ENCODE measurements around the gene UCKL1. TPM values are rescaled to one million over a fixed set of nuclear protein-coding genes. Genes with fewer than 3 reads are reported as not detected.

Gene UCKL1
- total RNA-seq, 4 donors from 2014 or later = 16.6 to 31.0 (median 24.1) TPM

DNA sequence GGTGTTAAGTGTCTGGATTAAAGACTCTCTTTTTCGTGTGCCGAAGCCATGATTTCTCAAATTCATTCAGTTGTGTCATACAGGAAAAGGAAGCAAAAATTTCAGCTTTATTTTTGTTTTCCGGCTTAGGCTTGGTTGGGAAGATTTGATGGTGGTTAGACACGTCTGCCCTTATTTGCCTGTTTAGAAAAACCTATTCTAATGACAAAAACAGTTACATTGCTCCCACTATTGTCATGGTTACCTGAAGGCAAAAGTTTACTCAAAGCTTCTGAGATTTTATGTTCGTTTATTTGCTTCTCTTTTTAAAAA lies 60.3 kb downstream of the UCKL1 start:
- Histone ChIP-seq H3K36me3 (peaks cover 1 to 16% (median 12%) of the 10 kb centered on the region in 4 donors), H3K9me3 (no peaks in the 10 kb centered on the region), H3K27ac (replicated peaks in 1 of 4) (peak overlapping the region; percentile 76 to 86 (median 80)), H3K4me1 (peaks cover 24 to 60% (median 53%) of the 10 kb centered on the region in 4 donors), H3K4me3 (peak overlapping the region; percentile 64 to 83 (median 68)), H3K27me3 (no peaks in the 10 kb centered on the region)
- intact Hi-C loops (cut with DNase I) = no loop called here
- no peak for TF ChIP-seq POLR2AphosphoS5 (IDR thresholded peaks at IDR 0.05)
- DNase-seq (ENCODE audit: extremely low spot score) = no peak
- WGBS = 0% methylated on average over 5 of the region's 5 CpGs

DNA sequence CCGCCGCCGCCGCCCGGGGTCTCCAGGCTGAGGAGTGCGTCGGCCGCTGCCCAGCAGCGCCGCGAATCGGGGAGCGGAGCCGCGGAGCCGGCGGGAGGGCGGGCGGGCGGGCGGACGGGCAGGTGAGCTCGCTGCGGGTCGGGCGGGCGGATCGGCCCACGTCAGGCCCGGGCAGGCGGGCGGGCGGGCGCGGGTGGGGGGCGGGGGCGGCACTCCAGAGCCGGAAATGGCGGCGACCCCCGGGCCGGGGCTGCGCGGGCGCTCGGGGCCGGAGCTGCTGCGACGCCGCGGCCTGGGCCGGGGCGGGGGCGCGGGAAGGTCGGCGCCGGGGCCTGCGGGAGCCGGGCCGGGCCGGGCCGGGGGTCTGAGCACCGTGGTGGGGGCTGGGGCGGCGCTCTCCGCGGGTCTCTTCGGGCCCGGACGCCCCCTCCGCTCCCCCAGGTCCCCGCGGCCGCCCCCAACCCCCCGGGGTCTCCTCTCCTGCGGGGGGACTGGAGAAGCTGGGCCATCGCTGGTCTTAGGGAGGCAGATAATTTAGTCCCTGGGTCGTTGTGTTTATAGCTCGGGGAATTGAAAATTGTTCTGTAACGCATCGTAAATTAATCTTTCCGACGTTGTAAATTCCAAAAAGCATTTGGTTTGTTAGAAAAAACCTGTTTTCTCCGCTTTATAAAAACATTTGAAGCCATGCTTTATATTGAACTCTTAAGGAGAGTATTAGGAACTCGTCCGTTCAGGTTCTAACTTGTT lies 60.8 kb downstream of the UCKL1 start:
- no peak for TF ChIP-seq POLR2AphosphoS5 (IDR thresholded peaks at IDR 0.05)
- TF ChIP-seq, protein P1, sequence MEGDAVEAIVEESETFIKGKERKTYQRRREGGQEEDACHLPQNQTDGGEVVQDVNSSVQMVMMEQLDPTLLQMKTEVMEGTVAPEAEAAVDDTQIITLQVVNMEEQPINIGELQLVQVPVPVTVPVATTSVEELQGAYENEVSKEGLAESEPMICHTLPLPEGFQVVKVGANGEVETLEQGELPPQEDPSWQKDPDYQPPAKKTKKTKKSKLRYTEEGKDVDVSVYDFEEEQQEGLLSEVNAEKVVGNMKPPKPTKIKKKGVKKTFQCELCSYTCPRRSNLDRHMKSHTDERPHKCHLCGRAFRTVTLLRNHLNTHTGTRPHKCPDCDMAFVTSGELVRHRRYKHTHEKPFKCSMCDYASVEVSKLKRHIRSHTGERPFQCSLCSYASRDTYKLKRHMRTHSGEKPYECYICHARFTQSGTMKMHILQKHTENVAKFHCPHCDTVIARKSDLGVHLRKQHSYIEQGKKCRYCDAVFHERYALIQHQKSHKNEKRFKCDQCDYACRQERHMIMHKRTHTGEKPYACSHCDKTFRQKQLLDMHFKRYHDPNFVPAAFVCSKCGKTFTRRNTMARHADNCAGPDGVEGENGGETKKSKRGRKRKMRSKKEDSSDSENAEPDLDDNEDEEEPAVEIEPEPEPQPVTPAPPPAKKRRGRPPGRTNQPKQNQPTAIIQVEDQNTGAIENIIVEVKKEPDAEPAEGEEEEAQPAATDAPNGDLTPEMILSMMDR (IDR thresholded peaks at IDR 0.05) = no peak
- TF ChIP-seq EP300 (IDR thresholded peaks at IDR 0.05) = no peak
- TF ChIP-seq POLR2A (IDR thresholded peaks at IDR 0.05; ENCODE audit: low read depth) = no peak
- Histone ChIP-seq H3K27me3 (no peaks in the 10 kb centered on the region), H3K4me1 (peaks cover 24 to 55% (median 48%) of the 10 kb centered on the region in 4 donors), H3K27ac (replicated peaks in 1 of 4) (peak overlapping the region; percentile 76 to 86 (median 80)), H3K9me3 (no peaks in the 10 kb centered on the region), H3K4me3 (peak overlapping the region; percentile 64 to 83 (median 68)), H3K36me3 (peaks cover 6 to 21% (median 17%) of the 10 kb centered on the region in 4 donors)
- WGBS = under 1% methylated on average over 10 of the region's 87 CpGs
- intact Hi-C loops (cut with DNase I) = no loop called here
- DNase-seq (ENCODE audit: extremely low spot score) = no peak

DNA sequence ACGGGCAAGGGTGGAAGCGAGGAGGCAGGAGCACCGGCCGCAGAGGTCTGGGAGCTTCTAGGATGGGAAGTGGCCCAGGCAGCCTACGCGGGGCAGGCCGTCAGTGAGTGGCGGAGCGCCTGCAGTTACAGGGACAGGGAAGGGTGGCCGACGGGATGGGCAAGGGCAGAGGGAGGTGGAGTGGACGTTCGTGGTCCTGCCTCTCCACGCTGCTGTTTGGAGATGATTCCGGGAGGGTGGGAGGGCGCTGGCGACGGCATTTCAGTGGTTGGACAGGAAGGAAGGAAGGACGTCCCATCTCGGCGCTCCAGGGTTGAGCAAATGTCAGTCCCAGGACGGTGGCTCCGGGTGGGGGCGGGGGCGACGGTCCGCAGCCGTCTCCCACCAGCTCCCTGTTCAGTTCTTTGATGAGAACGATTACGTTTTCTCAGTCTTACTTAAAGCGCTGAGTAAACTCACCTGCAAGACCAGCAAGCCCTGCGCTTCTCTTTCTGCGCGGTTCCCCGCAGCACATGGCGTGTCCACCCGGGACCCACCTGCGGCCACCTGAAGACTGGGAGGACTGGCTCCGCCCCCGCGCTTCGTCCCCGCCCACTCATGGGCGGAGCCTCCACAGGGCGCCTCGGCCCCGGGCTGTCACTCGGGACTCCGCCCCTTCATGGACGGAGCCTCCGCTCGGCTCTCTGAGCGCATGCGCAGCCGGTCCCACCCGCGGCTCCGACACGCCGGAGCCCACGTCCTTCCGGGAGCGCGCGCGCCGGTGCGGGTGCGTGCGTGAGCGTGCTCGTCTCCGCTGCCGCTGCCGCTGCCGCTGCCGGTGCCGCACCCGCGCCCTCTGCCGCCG lies 61.6 kb downstream of the UCKL1 start, which contains the start of gene DNAJC5:
TSS of gene DNAJC5 (plus strand) at position 769 of the 844 bp plus-strand sequence. CDS start 33,220 bp downstream, outside the sequence.
- Histone ChIP-seq H3K4me3 (peak within 1 kb of the TSS; percentile 64 to 83 (median 68)), H3K36me3 (peaks cover 11 to 29% (median 25%) of the 10 kb centered on the region in 4 donors), H3K9me3 (no peaks in the 10 kb centered on the region), H3K27ac (replicated peaks in 1 of 4) (peak within 1 kb of the TSS; percentile 76 to 86 (median 81)), H3K4me1 (peaks cover 24 to 48% (median 43%) of the 10 kb centered on the region in 4 donors), H3K27me3 (no peaks in the 10 kb centered on the region)
- no peak for TF ChIP-seq POLR2A (IDR thresholded peaks at IDR 0.05; ENCODE audit: low read depth)
- TF ChIP-seq EP300 (IDR thresholded peaks at IDR 0.05) = no peak
- TF ChIP-seq, protein P1 (IDR thresholded peaks at IDR 0.05) = peak in 1 of 3 experiments; percentile 17
- peak; percentile 61 to 90 for TF ChIP-seq POLR2AphosphoS5 (IDR thresholded peaks at IDR 0.05)
- WGBS = 6% methylated on average over 29 of the region's 82 CpGs
- intact Hi-C loops (cut with DNase I) = no loop called here
- peak; percentile 97 for DNase-seq (ENCODE audit: extremely low spot score)

DNA sequence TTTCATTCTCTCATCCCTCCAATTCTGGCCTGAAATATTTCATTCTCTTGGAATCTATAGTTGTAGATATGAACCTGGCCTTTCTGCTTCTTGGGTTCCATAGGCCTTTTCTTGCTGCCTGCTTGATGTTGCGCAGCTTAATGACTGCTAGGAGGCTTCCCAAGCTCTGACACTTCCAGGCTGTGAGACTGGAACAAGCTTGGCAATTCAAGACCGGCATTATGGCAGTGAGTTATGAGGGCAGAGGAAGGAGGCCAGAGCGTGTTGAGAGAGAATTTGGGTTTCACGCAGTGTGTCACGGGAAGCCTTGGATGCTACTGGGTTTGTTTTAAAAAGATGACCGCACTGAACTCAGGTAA lies 62.2 kb downstream of the UCKL1 start:
- intact Hi-C loops (cut with DNase I) = no loop called here
- H3K36me3 ChIP-seq = peaks cover 17 to 35% (median 31%) of the 10 kb centered on the region in 4 donors
- 39% methylated on average over 4 of the region's 6 CpGs for WGBS
- peaks cover 20 to 46% (median 41%) of the 10 kb centered on the region in 4 donors for H3K4me1 ChIP-seq
- TF ChIP-seq EP300 (IDR thresholded peaks at IDR 0.05) = no peak
- no peak for TF ChIP-seq POLR2A (IDR thresholded peaks at IDR 0.05; ENCODE audit: low read depth)
- TF ChIP-seq, protein P1 (IDR thresholded peaks at IDR 0.05) = no peak
- TF ChIP-seq POLR2AphosphoS5 (IDR thresholded peaks at IDR 0.05) = no peak
- no peaks in the 10 kb centered on the region for H3K9me3 ChIP-seq
- H3K27me3 ChIP-seq = no peaks in the 10 kb centered on the region
- no peak for DNase-seq (ENCODE audit: extremely low spot score)
- H3K27ac ChIP-seq (replicated peaks in 1 of 4) = peak overlapping the region; percentile 76 to 86 (median 81)
- peak overlapping the region; percentile 64 to 83 (median 68) for H3K4me3 ChIP-seq

DNA sequence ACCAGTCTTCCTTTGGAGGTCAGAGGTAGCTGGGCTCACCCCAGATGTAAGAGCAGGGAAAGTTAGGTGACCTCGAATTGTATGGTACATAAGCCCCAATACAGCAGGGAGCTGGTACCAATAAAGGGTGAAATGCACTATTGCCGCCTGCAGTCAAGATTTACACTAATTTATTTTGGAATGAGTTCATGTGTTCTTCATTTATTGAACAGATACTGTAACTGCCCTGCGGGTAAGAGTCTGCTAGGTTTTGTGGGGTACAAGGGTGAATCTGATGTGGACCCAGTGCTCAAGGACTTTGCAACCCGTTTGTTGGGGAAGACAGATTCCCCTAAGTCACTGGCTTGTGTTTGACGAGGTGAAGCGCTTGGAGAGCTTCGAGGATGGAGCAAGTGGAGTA lies 63.8 kb downstream of the UCKL1 start:
- no peaks in the 10 kb centered on the region for H3K27me3 ChIP-seq
- no peak for DNase-seq (ENCODE audit: extremely low spot score)
- H3K36me3 ChIP-seq = peaks cover 19 to 46% (median 45%) of the 10 kb centered on the region in 4 donors
- intact Hi-C loops (cut with DNase I) = no loop called here
- peaks cover 19 to 30% (median 30%) of the 10 kb centered on the region in 4 donors for H3K4me1 ChIP-seq
- no peak overlapping the region for H3K4me3 ChIP-seq
- no peak for TF ChIP-seq POLR2A (IDR thresholded peaks at IDR 0.05; ENCODE audit: low read depth)
- TF ChIP-seq, protein P1 (IDR thresholded peaks at IDR 0.05) = no peak
- TF ChIP-seq POLR2AphosphoS5 (IDR thresholded peaks at IDR 0.05) = no peak
- no peak for TF ChIP-seq EP300 (IDR thresholded peaks at IDR 0.05)
- H3K9me3 ChIP-seq = no peaks in the 10 kb centered on the region
- WGBS = 83% methylated on average over 7 of the region's 7 CpGs
- H3K27ac ChIP-seq (replicated peaks in 1 of 4) = no peak overlapping the region
